HepG2 (cell line): Measurements from ENCODE around the gene DPEP1. TPM values are rescaled to one million over a fixed set of nuclear protein-coding genes. Genes with fewer than 3 reads are reported as not detected.
A peak's percentile ranks its signal among the peaks of the same experiment; 100 is the strongest.

ENCODE experiments used
- ATAC-seq: fragments of 200-7000 bp; cut with Tn5 transposase; 3 replicates; pipeline ENCODE4 v1.9.1; 2020; ENCODE audit warnings: mild to moderate bottlenecking, moderate library complexity
- BruUV-seq: library from RNA; stranded (reverse); fragments of 400-500 nt; replicated peaks from 2 replicates; lab custom pipeline; 2021; lab: Mats Ljungman, UMichigan
- CTCF ChIA-PET: fragments of 300-600 bp; formaldehyde crosslinking; extraction: SDS; loops from one replicate; lab custom pipeline; 2021; ENCODE audit warnings: low total read pairs, inconsistent platforms, low intra/inter-chr PET ratio; lab: Yijun Ruan, JAX
- POLR2A ChIA-PET: fragments of 350-600 bp; sonication (Branson Sonifier 250); formaldehyde crosslinking; loops from one replicate; lab custom pipeline; 2020; ENCODE audit warnings: antibody characterized with exemption, inconsistent platforms; lab: Yijun Ruan, JAX
- DNase-seq: peaks from one replicate; pipeline ENCODE4 v3.0.0-alpha.2; 2015; ENCODE audit warnings: low spot score
- FAIRE-seq: peaks from 3 replicates; lab custom pipeline; 2011; peaks lifted over from hg19 to GRCh38; lab: Jason Lieb, UNC
- H2AFZ ChIP-seq: one replicate; pipeline ENCODE4 v1.6.1; 2011; ENCODE audit warnings: low read length, inconsistent platforms
- H3K27ac ChIP-seq: fragments of 300-600 bp; 3 replicates; pipeline ENCODE4 v1.8.0; 2011; ENCODE audit warnings: mixed run types, mild to moderate bottlenecking, mixed read lengths, low read length, inconsistent platforms; ENCODE audit not compliant: insufficient read depth; ENCODE audit errors: extremely low read length
- H3K27me3 ChIP-seq, 2 experiments: fragments of 200-600 bp in 1 of 2; 2 replicates in 1 of 2; 3 replicates in 1 of 2; pipeline versions ENCODE4 v1.6.0 to v1.8.0; 2011; ENCODE audit warnings: low read length in 2 of 2, mild to moderate bottlenecking in 2 of 2, moderate library complexity in 2 of 2, inconsistent platforms in 1 of 2; ENCODE audit not compliant: insufficient read depth in 2 of 2, control insufficient read depth in 1 of 2
- H3K36me3 ChIP-seq, 2 experiments: fragments of 200-600 bp in 1 of 2; replicated peaks in 1 of 2; 2 replicates in 1 of 2; 3 replicates in 1 of 2; pipeline versions ENCODE4 v1.5.1 to v1.8.0; 2011; ENCODE audit warnings: low read length in 2 of 2, inconsistent platforms in 1 of 2; ENCODE audit not compliant: insufficient read depth in 2 of 2, control insufficient read depth in 1 of 2
- H3K4me1 ChIP-seq: 2 replicates; pipeline ENCODE4 v1.5.1; 2012; ENCODE audit warnings: low read length, inconsistent platforms; ENCODE audit not compliant: insufficient read depth
- H3K4me2 ChIP-seq: 2 replicates; pipeline ENCODE4 v1.6.0; 2011; ENCODE audit warnings: low read depth, low read length, inconsistent platforms
- H3K4me3 ChIP-seq, 3 experiments: fragments of 200-600 bp in 1 of 3; sonication (generic), shearing (Covaris generic) in 1 of 3; replicated peaks in 1 of 3; 2 replicates each; pipeline ENCODE4 v1.5.1; 2011 to 2016; ENCODE audit warnings: low read length in 3 of 3, inconsistent platforms in 2 of 3, low read depth in 2 of 3, mild to moderate bottlenecking in 2 of 3, control low read depth in 1 of 3, mixed read lengths in 1 of 3; ENCODE audit not compliant: insufficient read depth in 1 of 3
- H3K79me2 ChIP-seq: one replicate; pipeline ENCODE4 v1.6.1; 2011; ENCODE audit warnings: low read length, inconsistent platforms; ENCODE audit not compliant: insufficient read depth
- H3K9ac ChIP-seq: 2 replicates; pipeline ENCODE4 v1.6.0; 2011; ENCODE audit warnings: mild to moderate bottlenecking, low read depth, low read length, inconsistent platforms; ENCODE audit not compliant: insufficient read depth
- H3K9me3 ChIP-seq: 2 replicates; pipeline ENCODE4 v1.5.1; 2012; ENCODE audit warnings: mild to moderate bottlenecking, low read length
- H4K20me1 ChIP-seq: 2 replicates; pipeline ENCODE4 v1.6.0; 2011; ENCODE audit warnings: inconsistent platforms, mild to moderate bottlenecking, low read length, moderate library complexity; ENCODE audit not compliant: insufficient read depth
- ATRX ChIP-seq: sonication (generic); formaldehyde crosslinking; IDR thresholded peaks from 2 replicates; pipeline ENCODE4 v1.4.0; 2020; ENCODE audit warnings: missing genetic modification reagents, borderline replicate concordance
- CAMTA2 ChIP-seq: sonication (generic); formaldehyde crosslinking; IDR thresholded peaks from 2 replicates; pipeline ENCODE4 v1.4.0; 2020; ENCODE audit warnings: mild to moderate bottlenecking, missing genetic modification reagents, borderline replicate concordance
- EEA1 ChIP-seq: sonication (generic); formaldehyde crosslinking; IDR thresholded peaks from 2 replicates; pipeline ENCODE4 v1.5.1; 2020; ENCODE audit warnings: mild to moderate bottlenecking, missing genetic modification reagents, borderline replicate concordance
- FOSL2 ChIP-seq: sonication (generic); formaldehyde crosslinking; IDR thresholded peaks from 2 replicates; pipeline ENCODE4 v1.4.0; 2020; ENCODE audit warnings: missing genetic modification reagents
- KDM5A ChIP-seq: fragments of 200-600 bp; sonication (generic); IDR thresholded peaks from 2 replicates; pipeline ENCODE4 v1.7.0; 2018; ENCODE audit warnings: antibody characterized with exemption, mild to moderate bottlenecking, low read length, borderline replicate concordance
- PHF21A ChIP-seq: sonication (generic); formaldehyde crosslinking; IDR thresholded peaks from 2 replicates; pipeline ENCODE4 v1.5.0; 2020; ENCODE audit warnings: mild to moderate bottlenecking, missing genetic modification reagents
- PPARG ChIP-seq: conservative IDR thresholded peaks from 2 replicates; pipeline ENCODE4 v1.6.1; 2016; ENCODE audit warnings: missing biosample characterization, missing genetic modification reagents
- SMAD3 ChIP-seq: sonication (generic); formaldehyde crosslinking; IDR thresholded peaks from 2 replicates; pipeline ENCODE4 v1.4.0; 2020; ENCODE audit warnings: missing genetic modification reagents
- ZFP37 ChIP-seq: sonication (generic); formaldehyde crosslinking; IDR thresholded peaks from 2 replicates; pipeline ENCODE4 v1.4.0; 2020; ENCODE audit warnings: missing genetic modification reagents, borderline replicate concordance
- ZNF674 ChIP-seq: sonication (generic); formaldehyde crosslinking; IDR thresholded peaks from 2 replicates; pipeline ENCODE4 v1.5.0; 2020; ENCODE audit warnings: low read depth, mild to moderate bottlenecking, missing genetic modification reagents
- ZNF749 ChIP-seq: sonication (generic); formaldehyde crosslinking; IDR thresholded peaks from 2 replicates; pipeline ENCODE4 v1.8.0; 2022; ENCODE audit warnings: mild to moderate bottlenecking, missing genetic modification reagents, moderate library complexity, borderline replicate concordance
- ZNF768 ChIP-seq: sonication (generic); formaldehyde crosslinking; IDR thresholded peaks from 2 replicates; pipeline ENCODE4 v1.4.0; 2020; ENCODE audit warnings: missing genetic modification reagents
- ZNF776 ChIP-seq: sonication (generic); formaldehyde crosslinking; IDR thresholded peaks from 2 replicates; pipeline ENCODE4 v1.4.0; 2020; ENCODE audit warnings: mild to moderate bottlenecking, missing genetic modification reagents
- WGBS: methylation state at CpG from one replicate; pipeline ENCODE4 v1.1.6; 2017; ENCODE audit warnings: low lambda C conversion rate; 5-methylcytosine and 5-hydroxymethylcytosine counted together
- in situ Hi-C: cut with HindIII; loops from 2 replicates; pipeline ENCODE4 v1.10.0; 2017; ENCODE audit warnings: low pct_unique_long_range_greater_than_20kb; ENCODE audit not compliant: extremely low pct_ligation_motif_present
- intact Hi-C: fragments of 100-400 bp; cut with micrococcal nuclease; formaldehyde crosslinking; loops from one replicate; pipeline ENCODE4 v1.10.0; 2022; ENCODE audit not compliant: unreplicated experiment
- polyA plus RNA-seq, 8 experiments: library from polyadenylated mRNA; depleted of rRNA in 3 of 8; stranded (reverse) in 7 of 8; unstranded in 1 of 8; fragments of >200 nt; fragmentation: Illumina TruSeq in 4 of 8; extraction: Trizol in 4 of 8; gene quantifications; 2 replicates each; pipeline versions ENCODE4 v1.2.1 to v1.2.3, GENCODE V29; 2011 to 2016; ENCODE audit warnings: low read depth in 4 of 8, missing spikeins in 1 of 8, mixed read lengths in 1 of 8; ENCODE audit not compliant: insufficient read depth in 1 of 8
- total RNA-seq, 5 experiments: library from RNA; depleted of rRNA; stranded (reverse); fragments of >200 nt; fragmentation: Illumina TruSeq; extraction: Trizol; gene quantifications; 2 replicates each; pipeline ENCODE4 v1.2.3, GENCODE V29; 2016; ENCODE audit warnings: low read depth in 1 of 5
- TF ChIP-seq, protein P1 (sequence below): sonication (generic); formaldehyde crosslinking; IDR thresholded peaks from 2 replicates; pipeline ENCODE4 v1.5.0; 2020; ENCODE audit warnings: missing genetic modification reagents
- TF ChIP-seq, protein P2 (sequence below): sonication (generic); formaldehyde crosslinking; IDR thresholded peaks from 2 replicates; pipeline ENCODE4 v1.5.1; 2020; ENCODE audit warnings: mild to moderate bottlenecking, moderate library complexity, missing genetic modification reagents
- TF ChIP-seq, protein P3 (sequence below): sonication (generic); formaldehyde crosslinking; IDR thresholded peaks from 2 replicates; pipeline ENCODE4 v1.4.0; 2020; ENCODE audit warnings: mild to moderate bottlenecking, missing genetic modification reagents

The DPEP1 gene
- total and polyA plus RNA-seq, 2 of the 13 experiments (the other 11 are each of a cell fraction or from before 2014, with no cell fraction given), result 37.6 to 52.2 TPM

DNA sequence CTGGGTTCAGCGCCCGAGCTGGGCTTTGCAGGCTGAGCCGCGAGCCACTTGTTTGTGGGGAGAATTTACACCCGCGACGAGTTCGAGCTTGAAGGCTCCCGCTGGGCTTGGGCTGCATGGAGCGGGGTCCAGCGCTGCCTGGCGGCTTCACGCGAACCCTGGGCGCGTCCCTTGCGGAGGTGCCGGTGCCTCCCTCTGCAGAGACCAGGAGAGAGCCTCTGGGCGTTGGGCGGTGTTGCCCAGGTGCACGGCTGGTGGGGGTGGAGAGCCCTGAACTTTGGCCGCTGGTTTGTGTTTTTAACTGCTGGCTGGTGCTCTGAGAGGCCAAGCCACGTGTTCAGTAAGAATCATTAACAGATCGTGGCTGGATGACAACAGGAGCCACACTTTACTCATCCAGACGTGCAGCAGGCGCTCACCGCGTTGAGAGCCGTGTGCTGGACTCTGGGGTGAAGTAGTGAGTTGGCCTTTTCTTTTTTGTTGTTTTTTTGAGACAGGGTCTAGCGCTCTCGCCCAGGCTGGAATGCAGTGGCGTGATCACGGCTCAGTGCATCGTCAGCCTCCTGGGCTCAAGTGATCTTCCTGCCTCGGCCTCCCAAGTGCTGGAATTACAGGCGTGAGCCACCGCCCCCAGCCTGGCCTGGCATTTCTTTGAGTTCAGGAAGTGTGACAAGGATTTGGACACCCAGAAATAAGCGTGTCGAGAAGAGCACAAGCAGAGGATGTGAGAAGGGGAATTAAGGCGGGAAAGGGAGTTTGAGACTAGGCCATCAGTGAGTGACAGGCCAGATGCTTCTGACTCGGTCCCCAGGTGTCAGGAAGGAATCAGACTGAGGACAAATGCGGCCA is 73.9 kb downstream of the DPEP1 start:
- Histone ChIP-seq H3K4me1 (peaks cover 69% of the 10 kb centered on the region), H3K9ac (peak overlapping the region; percentile 71), H3K4me3 (peak overlapping the region; percentile 22 to 50 (median 35); a peak in 5 of 6 replicates), H3K9me3 (peaks cover 15% of the 10 kb centered on the region), H2AFZ (no peak overlapping the region), H3K27me3 (no peaks in the 10 kb centered on the region), H3K79me2 (no peaks in the 10 kb centered on the region), H3K36me3 (no peaks in the 10 kb centered on the region), H4K20me1 (no peaks in the 10 kb centered on the region), H3K4me2 (peak overlapping the region; percentile 83), H3K27ac (peak overlapping the region; percentile 89)
- CTCF ChIA-PET, result interaction anchor here (1.3 kb wide), 1 partner anchor 13 kb away, joined by 3 read pairs; no protein-coding TSS in a partner anchor
- TSS peak; percentile 93 for BruUV-seq
- FAIRE-seq, result peak; percentile 100
- in situ Hi-C loops (no loop called here), intact Hi-C loops (loop anchor here (2.0 kb wide), 2 partner anchors 13 to 17 kb away; partner anchors contain the start of gene SPATA2L)
- DNase-seq, result peak; percentile 99
- ATAC-seq, result peak; percentile 93
- 4% methylated on average over 28 of the region's 42 CpGs for WGBS
- POLR2A ChIA-PET, result interaction anchor here (0.7 to 3.2 kb wide), 8 partner anchors 8 to 136 kb away, joined by 3 to 32 read pairs (median 8); partner anchors contain the start of genes CHMP1A and SPATA33
- TF ChIP-seq EEA1, result peak; percentile 76
- no peak for TF ChIP-seq ATRX
- TF ChIP-seq FOSL2 (CRISPR knock-in tag), result peak; percentile 87
- peak; percentile 93 for TF ChIP-seq CAMTA2 (CRISPR knock-in tag)
- peak; percentile 75; the same call in 1 of the 2 replicates for TF ChIP-seq ZNF768 (CRISPR knock-in tag)
- no peak; the same call in 1 of the 2 replicates for TF ChIP-seq KDM5A
- TF ChIP-seq SMAD3 (CRISPR knock-in tag), result peak; percentile 96
- TF ChIP-seq ZFP37 (CRISPR knock-in tag), result peak; percentile 99
- TF ChIP-seq PHF21A (CRISPR knock-in tag), result peak; percentile 99
- TF ChIP-seq ZNF776, result peak; percentile 98
- TF ChIP-seq, protein P1, sequence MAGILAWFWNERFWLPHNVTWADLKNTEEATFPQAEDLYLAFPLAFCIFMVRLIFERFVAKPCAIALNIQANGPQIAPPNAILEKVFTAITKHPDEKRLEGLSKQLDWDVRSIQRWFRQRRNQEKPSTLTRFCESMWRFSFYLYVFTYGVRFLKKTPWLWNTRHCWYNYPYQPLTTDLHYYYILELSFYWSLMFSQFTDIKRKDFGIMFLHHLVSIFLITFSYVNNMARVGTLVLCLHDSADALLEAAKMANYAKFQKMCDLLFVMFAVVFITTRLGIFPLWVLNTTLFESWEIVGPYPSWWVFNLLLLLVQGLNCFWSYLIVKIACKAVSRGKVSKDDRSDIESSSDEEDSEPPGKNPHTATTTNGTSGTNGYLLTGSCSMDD (CRISPR knock-in tag), result peak; percentile 93
- TF ChIP-seq ZNF749 (CRISPR knock-in tag), result peak; percentile 98
- TF ChIP-seq, protein P2, sequence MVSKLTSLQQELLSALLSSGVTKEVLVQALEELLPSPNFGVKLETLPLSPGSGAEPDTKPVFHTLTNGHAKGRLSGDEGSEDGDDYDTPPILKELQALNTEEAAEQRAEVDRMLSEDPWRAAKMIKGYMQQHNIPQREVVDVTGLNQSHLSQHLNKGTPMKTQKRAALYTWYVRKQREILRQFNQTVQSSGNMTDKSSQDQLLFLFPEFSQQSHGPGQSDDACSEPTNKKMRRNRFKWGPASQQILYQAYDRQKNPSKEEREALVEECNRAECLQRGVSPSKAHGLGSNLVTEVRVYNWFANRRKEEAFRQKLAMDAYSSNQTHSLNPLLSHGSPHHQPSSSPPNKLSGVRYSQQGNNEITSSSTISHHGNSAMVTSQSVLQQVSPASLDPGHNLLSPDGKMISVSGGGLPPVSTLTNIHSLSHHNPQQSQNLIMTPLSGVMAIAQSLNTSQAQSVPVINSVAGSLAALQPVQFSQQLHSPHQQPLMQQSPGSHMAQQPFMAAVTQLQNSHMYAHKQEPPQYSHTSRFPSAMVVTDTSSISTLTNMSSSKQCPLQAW (CRISPR knock-in tag), result peak; percentile 100
- no peak for TF ChIP-seq ZNF674 (CRISPR knock-in tag)
- TF ChIP-seq, protein P3, sequence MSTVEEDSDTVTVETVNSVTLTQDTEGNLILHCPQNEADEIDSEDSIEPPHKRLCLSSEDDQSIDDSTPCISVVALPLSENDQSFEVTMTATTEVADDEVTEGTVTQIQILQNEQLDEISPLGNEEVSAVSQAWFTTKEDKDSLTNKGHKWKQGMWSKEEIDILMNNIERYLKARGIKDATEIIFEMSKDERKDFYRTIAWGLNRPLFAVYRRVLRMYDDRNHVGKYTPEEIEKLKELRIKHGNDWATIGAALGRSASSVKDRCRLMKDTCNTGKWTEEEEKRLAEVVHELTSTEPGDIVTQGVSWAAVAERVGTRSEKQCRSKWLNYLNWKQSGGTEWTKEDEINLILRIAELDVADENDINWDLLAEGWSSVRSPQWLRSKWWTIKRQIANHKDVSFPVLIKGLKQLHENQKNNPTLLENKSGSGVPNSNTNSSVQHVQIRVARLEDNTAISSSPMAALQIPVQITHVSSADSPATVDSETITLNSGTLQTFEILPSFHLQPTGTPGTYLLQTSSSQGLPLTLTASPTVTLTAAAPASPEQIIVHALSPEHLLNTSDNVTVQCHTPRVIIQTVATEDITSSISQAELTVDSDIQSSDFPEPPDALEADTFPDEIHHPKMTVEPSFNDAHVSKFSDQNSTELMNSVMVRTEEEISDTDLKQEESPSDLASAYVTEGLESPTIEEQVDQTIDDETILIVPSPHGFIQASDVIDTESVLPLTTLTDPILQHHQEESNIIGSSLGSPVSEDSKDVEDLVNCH, result peak; percentile 94
- peak; percentile 91 for TF ChIP-seq PPARG (CRISPR knock-in tag)
